ENCODE data around the gene CAPN5. TPM values are rescaled to one million over a fixed set of nuclear protein-coding genes. Genes with fewer than 3 reads are reported as not detected.

Gene CAPN5
- total RNA-seq, 1 donor from 2014 or later = 7.2 TPM

GRCh38 chr11:77026221-77026620 is 40.5 kb upstream of the CAPN5 start:
- intact Hi-C loops (cut with DNase I) = no loop called here
- peaks cover 6% of the 10 kb centered on the region for H3K27me3 ChIP-seq (ENCODE audit: low read depth)
- ATAC-seq (no peak), DNase-seq (no peak)
- H3K27ac ChIP-seq = no peak overlapping the region
- H3K9me3 ChIP-seq = no peaks in the 10 kb centered on the region
- no peaks in the 10 kb centered on the region for H3K4me1 ChIP-seq
- no peak for TF ChIP-seq CTCF (IDR thresholded peaks at IDR 0.05)
- H3K36me3 ChIP-seq = peaks cover 12% of the 10 kb centered on the region
- H3K4me3 ChIP-seq = no peak overlapping the region

- Histone ChIP-seq H3K4me1 (no peaks in the 10 kb centered on the region), H3K4me3 (no peak overlapping the region), H3K9me3 (no peaks in the 10 kb centered on the region), H3K27ac (no peak overlapping the region), H3K36me3 (peaks cover 8% of the 10 kb centered on the region), H3K27me3 (ENCODE audit: low read depth) (peaks cover 6% of the 10 kb centered on the region)
- no peak for TF ChIP-seq CTCF (IDR thresholded peaks at IDR 0.05)
- intact Hi-C loops (cut with DNase I) = no loop called here
- ATAC-seq = no peak
- DNase-seq = no peak
Observed at GRCh38 chr11:77026743-77027142, 40.0 kb upstream of the CAPN5 start.

- H3K4me3 ChIP-seq = no peak overlapping the region
- peak in 1 of 2 donors; percentile 29 for ATAC-seq
- H3K36me3 ChIP-seq = peaks cover 3% of the 10 kb centered on the region
- no peaks in the 10 kb centered on the region for H3K4me1 ChIP-seq
- H3K9me3 ChIP-seq = no peaks in the 10 kb centered on the region
- intact Hi-C loops (cut with DNase I) = no loop called here
- DNase-seq = no peak
- H3K27ac ChIP-seq = no peak overlapping the region
- peaks cover 6% of the 10 kb centered on the region for H3K27me3 ChIP-seq (ENCODE audit: low read depth)
- no peak for TF ChIP-seq CTCF (IDR thresholded peaks at IDR 0.05)
Observed at GRCh38 chr11:77027275-77027674, 39.5 kb upstream of the CAPN5 start.

- ATAC-seq (peak; percentile 11 to 21), DNase-seq (no peak)
- Histone ChIP-seq H3K4me3 (no peak overlapping the region), H3K9me3 (no peaks in the 10 kb centered on the region), H3K27ac (no peak overlapping the region), H3K36me3 (no peaks in the 10 kb centered on the region), H3K27me3 (ENCODE audit: low read depth) (peaks cover 6% of the 10 kb centered on the region), H3K4me1 (no peaks in the 10 kb centered on the region)
- TF ChIP-seq CTCF (IDR thresholded peaks at IDR 0.05) = no peak
- intact Hi-C loops (cut with DNase I) = no loop called here
Observed at GRCh38 chr11:77029829-77030228, 36.9 kb upstream of the CAPN5 start.

GRCh38 chr11:77030834-77031414 is 35.8 kb upstream of the CAPN5 start:
- Histone ChIP-seq H3K27ac (no peak overlapping the region), H3K27me3 (ENCODE audit: low read depth) (peaks cover 6% of the 10 kb centered on the region), H3K36me3 (no peaks in the 10 kb centered on the region), H3K9me3 (no peaks in the 10 kb centered on the region), H3K4me3 (no peak overlapping the region), H3K4me1 (no peaks in the 10 kb centered on the region)
- intact Hi-C loops (cut with DNase I) = no loop called here
- DNase-seq (no peak), ATAC-seq (no peak)
- TF ChIP-seq CTCF (IDR thresholded peaks at IDR 0.05) = no peak

All from lower lobe of right lung (tissue), 2 donors.